HEK293 (cell line): ENCODE measurements around the gene USP31.

Experiments used
- CTCF ChIA-PET: fragments of 350-600 bp; formaldehyde crosslinking; extraction: SDS; loops from one replicate; lab custom pipeline; 2021; ENCODE audit warnings: antibody characterized with exemption; lab: Yijun Ruan, JAX
- POLR2A ChIA-PET: fragments of 300-600 bp; formaldehyde crosslinking; extraction: SDS; loops from one replicate; lab custom pipeline; 2020; ENCODE audit warnings: antibody characterized with exemption, inconsistent platforms; lab: Yijun Ruan, JAX
- H3K27ac ChIP-seq: fragments of 200-500 bp; sonication (Bioruptor generic); 2 replicates; pipeline ENCODE4 v1.5.1; 2014; ENCODE audit warnings: low read depth, low read length, control low read depth, inconsistent platforms; ENCODE audit errors: extremely low read depth
- H3K36me3 ChIP-seq, 2 experiments: fragments of 200-500 bp in 1 of 2; sonication (Bioruptor generic) in 1 of 2; 1 replicate in 1 of 2; 2 replicates in 1 of 2; pipeline ENCODE4 v1.5.1; 2014 to 2017; ENCODE audit warnings: inconsistent platforms in 2 of 2, low read length in 2 of 2; ENCODE audit not compliant: control insufficient read depth in 2 of 2, insufficient read depth in 1 of 2
- H3K4me1 ChIP-seq: fragments of 200-500 bp; sonication (Bioruptor generic); 2 replicates; pipeline ENCODE4 v1.5.1; 2014; ENCODE audit warnings: mild to moderate bottlenecking, low read length, inconsistent platforms; ENCODE audit not compliant: control insufficient read depth, insufficient read depth
- H3K4me3 ChIP-seq: 2 replicates; pipeline ENCODE4 v1.5.1; 2011; ENCODE audit warnings: low read depth, mild to moderate bottlenecking, control low read depth, low read length, moderate library complexity
- H3K9me3 ChIP-seq: fragments of 200-500 bp; sonication (Bioruptor generic); 2 replicates; pipeline ENCODE4 v1.5.1; 2014; ENCODE audit warnings: low read depth, low read length, inconsistent platforms; ENCODE audit not compliant: control insufficient read depth, insufficient read depth
- MZF1 ChIP-seq: fragments of 450-650 bp; formaldehyde crosslinking; IDR thresholded peaks from 2 replicates; pipeline ENCODE4 v1.5.1; 2017; ENCODE audit warnings: missing biosample characterization, missing genetic modification characterization, borderline replicate concordance
- RBAK ChIP-seq: fragments of 450-650 bp; formaldehyde crosslinking; IDR thresholded peaks from 2 replicates; pipeline ENCODE4 v1.5.1; 2016; ENCODE audit warnings: missing biosample characterization, missing genetic modification characterization
- SALL2 ChIP-seq: fragments of 450-650 bp; formaldehyde crosslinking; IDR thresholded peaks from 2 replicates; pipeline ENCODE4 v1.5.0; 2017; ENCODE audit warnings: missing biosample characterization, mild to moderate bottlenecking, missing genetic modification characterization, borderline replicate concordance
- TRIM28 ChIP-seq: IDR thresholded peaks from 2 replicates; pipeline ENCODE4 v1.6.1; 2011; ENCODE audit warnings: low read length, control low read depth, borderline replicate concordance
- ZBTB17 ChIP-seq: fragments of 450-650 bp; formaldehyde crosslinking; IDR thresholded peaks from 2 replicates; pipeline ENCODE4 v1.5.1; 2016; ENCODE audit warnings: missing biosample characterization, missing genetic modification characterization
- ZBTB21 ChIP-seq: fragments of 450-650 bp; formaldehyde crosslinking; IDR thresholded peaks from 2 replicates; pipeline ENCODE4 v1.5.1; 2017; ENCODE audit warnings: missing biosample characterization, missing genetic modification characterization
- ZFP69B ChIP-seq: fragments of 450-650 bp; formaldehyde crosslinking; IDR thresholded peaks from 2 replicates; pipeline ENCODE4 v1.5.1; 2016; ENCODE audit warnings: missing biosample characterization, missing genetic modification characterization
- ZNF146 ChIP-seq: fragments of 450-650 bp; formaldehyde crosslinking; IDR thresholded peaks from 2 replicates; pipeline ENCODE4 v1.5.1; 2016; ENCODE audit warnings: missing biosample characterization, missing genetic modification characterization
- ZNF341 ChIP-seq: fragments of 450-650 bp; formaldehyde crosslinking; IDR thresholded peaks from 2 replicates; pipeline ENCODE4; 2016; ENCODE audit warnings: low read depth, missing biosample characterization, missing genetic modification characterization
- ZNF48 ChIP-seq: fragments of 450-650 bp; formaldehyde crosslinking; IDR thresholded peaks from 2 replicates; pipeline ENCODE4 v1.5.1; 2016; ENCODE audit warnings: missing biosample characterization, missing genetic modification characterization
- ZNF521 ChIP-seq: fragments of 450-650 bp; formaldehyde crosslinking; IDR thresholded peaks from 2 replicates; pipeline ENCODE4 v1.5.1; 2017; ENCODE audit warnings: missing biosample characterization, mild to moderate bottlenecking, missing genetic modification characterization
- ZNF623 ChIP-seq: fragments of 450-650 bp; formaldehyde crosslinking; IDR thresholded peaks from 2 replicates; pipeline ENCODE4 v1.5.1; 2016; ENCODE audit warnings: missing biosample characterization, missing genetic modification characterization
- ZNF664 ChIP-seq: fragments of 450-650 bp; formaldehyde crosslinking; IDR thresholded peaks from 2 replicates; pipeline ENCODE4 v1.5.1; 2016; ENCODE audit warnings: missing biosample characterization, missing genetic modification characterization
- ZNF785 ChIP-seq: fragments of 450-650 bp; formaldehyde crosslinking; IDR thresholded peaks from 2 replicates; pipeline ENCODE4 v1.5.1; 2016; ENCODE audit warnings: missing biosample characterization, missing genetic modification characterization
- TF ChIP-seq, protein P1 (sequence below): fragments of 450-650 bp; IDR thresholded peaks from 2 replicates; pipeline ENCODE4 v1.5.1; 2018; ENCODE audit warnings: missing biosample characterization, mild to moderate bottlenecking, missing genetic modification characterization
- TF ChIP-seq, protein P2 (sequence below): fragments of 450-650 bp; formaldehyde crosslinking; IDR thresholded peaks from 2 replicates; pipeline ENCODE4 v1.5.1; 2016; ENCODE audit warnings: missing biosample characterization, missing genetic modification characterization
- TF ChIP-seq, protein P3 (sequence below): fragments of 450-650 bp; formaldehyde crosslinking; IDR thresholded peaks from 2 replicates; pipeline ENCODE4 v1.5.1; 2017; ENCODE audit warnings: missing biosample characterization, missing genetic modification characterization

USP31 gene

DNA sequence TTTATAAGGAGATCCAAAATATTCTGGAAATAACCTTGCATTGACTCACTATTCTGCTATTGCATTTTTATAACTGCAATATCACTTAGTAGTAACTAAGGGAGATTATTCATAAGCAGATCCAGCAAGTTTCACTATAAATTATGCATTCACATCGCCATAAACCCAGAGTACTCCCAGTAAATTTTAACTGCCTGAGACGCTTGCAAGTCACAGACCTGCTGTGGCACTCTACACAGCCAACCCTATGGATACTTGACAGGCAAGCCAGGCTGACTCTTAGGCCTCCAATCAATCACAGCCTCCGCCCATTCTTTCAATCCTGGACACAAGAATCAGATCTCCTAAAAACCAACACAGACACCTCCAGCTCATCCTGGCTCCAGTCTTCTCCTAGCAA, 28.2 kb downstream of the USP31 start:
- no peak overlapping the region for H3K4me3 ChIP-seq
- H3K4me1 ChIP-seq = peaks cover 18% of the 10 kb centered on the region; the same call in 1 of the 2 replicates
- no peaks in the 10 kb centered on the region for H3K9me3 ChIP-seq
- no peak overlapping the region for H3K27ac ChIP-seq
- no peaks in the 10 kb centered on the region for H3K36me3 ChIP-seq
- TF ChIP-seq ZNF341 (tag by site-specific recombination) = no peak
- TF ChIP-seq ZBTB21 (tag by site-specific recombination) = no peak
- no peak for TF ChIP-seq ZNF785 (tag by site-specific recombination)
- TF ChIP-seq ZFP69B (tag by site-specific recombination) = no peak
- TF ChIP-seq SALL2 = no peak
- no peak for TF ChIP-seq RBAK (tag by site-specific recombination)
- TF ChIP-seq ZNF623 = no peak
- TF ChIP-seq, protein P1, sequence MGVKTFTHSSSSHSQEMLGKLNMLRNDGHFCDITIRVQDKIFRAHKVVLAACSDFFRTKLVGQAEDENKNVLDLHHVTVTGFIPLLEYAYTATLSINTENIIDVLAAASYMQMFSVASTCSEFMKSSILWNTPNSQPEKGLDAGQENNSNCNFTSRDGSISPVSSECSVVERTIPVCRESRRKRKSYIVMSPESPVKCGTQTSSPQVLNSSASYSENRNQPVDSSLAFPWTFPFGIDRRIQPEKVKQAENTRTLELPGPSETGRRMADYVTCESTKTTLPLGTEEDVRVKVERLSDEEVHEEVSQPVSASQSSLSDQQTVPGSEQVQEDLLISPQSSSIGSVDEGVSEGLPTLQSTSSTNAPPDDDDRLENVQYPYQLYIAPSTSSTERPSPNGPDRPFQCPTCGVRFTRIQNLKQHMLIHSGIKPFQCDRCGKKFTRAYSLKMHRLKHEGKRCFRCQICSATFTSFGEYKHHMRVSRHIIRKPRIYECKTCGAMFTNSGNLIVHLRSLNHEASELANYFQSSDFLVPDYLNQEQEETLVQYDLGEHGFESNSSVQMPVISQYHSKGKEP = no peak
- TF ChIP-seq ZNF521 (tag by site-specific recombination) = no peak
- TF ChIP-seq ZNF48 (tag by site-specific recombination) = no peak
- no peak for TF ChIP-seq TRIM28
- ChIA-PET POLR2A (no interaction called here), CTCF (no interaction called here)

DNA sequence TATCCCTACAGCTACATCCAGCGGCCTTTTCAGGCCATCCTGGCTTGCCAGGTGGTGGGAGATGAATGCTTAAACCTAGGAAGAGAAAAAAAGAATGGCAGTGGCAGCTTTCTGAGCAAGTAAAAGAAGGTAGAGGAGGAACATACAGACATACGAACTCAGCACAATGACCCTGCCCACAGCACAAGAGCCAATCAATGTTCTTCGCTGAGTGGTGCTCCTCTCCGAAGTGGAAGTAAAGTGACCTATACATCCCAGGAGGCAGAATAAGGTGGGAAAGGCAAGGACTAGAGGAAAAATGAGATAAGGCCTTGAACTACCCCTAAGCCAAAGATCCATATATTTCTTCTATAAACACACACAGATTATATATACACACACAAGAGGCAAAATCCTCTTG, 28.7 kb downstream of the USP31 start:
- no peak overlapping the region for H3K4me3 ChIP-seq
- no peaks in the 10 kb centered on the region for H3K9me3 ChIP-seq
- no peaks in the 10 kb centered on the region for H3K36me3 ChIP-seq
- peaks cover 15% of the 10 kb centered on the region; the same call in 1 of the 2 replicates for H3K4me1 ChIP-seq
- H3K27ac ChIP-seq = no peak overlapping the region
- TF ChIP-seq, protein P2, sequence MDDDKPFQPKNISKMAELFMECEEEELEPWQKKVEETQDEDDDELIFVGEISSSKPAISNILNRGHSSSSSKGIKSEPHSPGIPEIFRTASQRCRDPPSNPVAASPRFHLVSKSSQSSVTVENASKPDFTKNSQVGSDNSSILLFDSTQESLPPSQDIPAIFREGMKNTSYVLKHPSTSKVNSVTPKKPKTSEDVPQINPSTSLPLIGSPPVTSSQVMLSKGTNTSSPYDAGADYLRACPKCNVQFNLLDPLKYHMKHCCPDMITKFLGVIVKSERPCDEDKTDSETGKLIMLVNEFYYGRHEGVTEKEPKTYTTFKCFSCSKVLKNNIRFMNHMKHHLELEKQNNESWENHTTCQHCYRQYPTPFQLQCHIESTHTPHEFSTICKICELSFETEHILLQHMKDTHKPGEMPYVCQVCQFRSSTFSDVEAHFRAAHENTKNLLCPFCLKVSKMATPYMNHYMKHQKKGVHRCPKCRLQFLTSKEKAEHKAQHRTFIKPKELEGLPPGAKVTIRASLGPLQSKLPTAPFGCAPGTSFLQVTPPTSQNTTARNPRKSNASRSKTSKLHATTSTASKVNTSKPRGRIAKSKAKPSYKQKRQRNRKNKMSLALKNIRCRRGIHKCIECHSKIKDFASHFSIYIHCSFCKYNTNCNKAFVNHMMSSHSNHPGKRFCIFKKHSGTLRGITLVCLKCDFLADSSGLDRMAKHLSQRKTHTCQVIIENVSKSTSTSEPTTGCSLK (tag by site-specific recombination) = no peak
- TF ChIP-seq ZNF146 (tag by site-specific recombination) (0 out of 2 replicates have a peak, but pooled peaks have one; percentile 11), ZNF664 (tag by site-specific recombination) (no peak)
- TF ChIP-seq, all 188 proteins: peak for 1
- POLR2A ChIA-PET = no interaction called here
- CTCF ChIA-PET = interaction anchor here (0.7 kb wide), 1 partner anchor 303 kb away, joined by 4 read pairs; no protein-coding TSS in a partner anchor

DNA sequence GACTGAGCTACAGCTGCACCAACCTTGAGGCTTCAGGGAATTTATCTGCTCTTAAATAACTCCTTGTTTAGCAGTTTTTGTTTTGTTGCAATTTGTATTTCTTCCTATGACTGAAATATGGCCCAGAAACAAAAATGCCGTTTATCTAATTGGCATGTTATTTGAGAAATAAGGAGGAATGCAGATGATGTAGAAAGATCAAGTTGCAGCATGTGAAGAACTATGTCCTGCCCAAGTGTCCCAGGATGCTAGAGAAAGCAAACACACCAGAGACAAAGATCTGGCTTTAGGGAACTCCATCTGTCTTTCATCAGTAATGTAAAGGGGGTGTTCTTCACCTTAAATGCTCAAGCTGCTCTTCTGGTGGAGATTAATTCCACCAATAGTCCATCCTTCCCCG, 29.7 kb downstream of the USP31 start:
- POLR2A ChIA-PET = interaction anchor here (1.0 kb wide), 1 partner anchor 30 kb away, joined by 3 read pairs; the partner anchor contains the start of gene USP31
- no peaks in the 10 kb centered on the region for H3K36me3 ChIP-seq
- H3K27ac ChIP-seq = no peak overlapping the region
- H3K4me1 ChIP-seq = peaks cover 15% of the 10 kb centered on the region; the same call in 1 of the 2 replicates
- CTCF ChIA-PET = no interaction called here
- H3K9me3 ChIP-seq = no peaks in the 10 kb centered on the region
- TF ChIP-seq, protein P3, sequence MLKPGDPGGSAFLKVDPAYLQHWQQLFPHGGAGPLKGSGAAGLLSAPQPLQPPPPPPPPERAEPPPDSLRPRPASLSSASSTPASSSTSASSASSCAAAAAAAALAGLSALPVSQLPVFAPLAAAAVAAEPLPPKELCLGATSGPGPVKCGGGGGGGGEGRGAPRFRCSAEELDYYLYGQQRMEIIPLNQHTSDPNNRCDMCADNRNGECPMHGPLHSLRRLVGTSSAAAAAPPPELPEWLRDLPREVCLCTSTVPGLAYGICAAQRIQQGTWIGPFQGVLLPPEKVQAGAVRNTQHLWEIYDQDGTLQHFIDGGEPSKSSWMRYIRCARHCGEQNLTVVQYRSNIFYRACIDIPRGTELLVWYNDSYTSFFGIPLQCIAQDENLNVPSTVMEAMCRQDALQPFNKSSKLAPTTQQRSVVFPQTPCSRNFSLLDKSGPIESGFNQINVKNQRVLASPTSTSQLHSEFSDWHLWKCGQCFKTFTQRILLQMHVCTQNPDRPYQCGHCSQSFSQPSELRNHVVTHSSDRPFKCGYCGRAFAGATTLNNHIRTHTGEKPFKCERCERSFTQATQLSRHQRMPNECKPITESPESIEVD (tag by site-specific recombination) = peak; percentile 44; the same call in 1 of the 2 replicates
- TF ChIP-seq ZBTB17 (tag by site-specific recombination) (peak; percentile 89), MZF1 (no peak)
- H3K4me3 ChIP-seq = no peak overlapping the region
